Measurements from ENCODE around the gene BRAP.

- TF ChIP-seq CTCF (conservative IDR thresholded peaks at IDR 0.05; ENCODE audit: low read length), result no peak
- TF ChIP-seq EZH2phosphoT487 (IDR thresholded peaks at IDR 0.05; ENCODE audit: borderline replicate concordance, low read depth, low read length), result no peak
Observed at GRCh38 chr12:111598637-111599452, 86.9 kb downstream of the BRAP start, which contains the start of gene ATXN2.

Data from OCI-LY7 (cell line).